HUES48 (cell line): ENCODE data around the gene DACH2.

ENCODE experiments used
- H3K27ac ChIP-seq: one replicate; pipeline ENCODE4 v1.7.0; 2013; ENCODE audit warnings: low read depth, low read length, inconsistent platforms
- H3K27me3 ChIP-seq: 2 replicates; pipeline ENCODE4 v1.6.1; 2013; ENCODE audit warnings: mild to moderate bottlenecking, low read length; ENCODE audit not compliant: control insufficient read depth, insufficient read depth
- H3K36me3 ChIP-seq: 2 replicates; pipeline ENCODE4 v1.6.1; 2013; ENCODE audit warnings: low read length; ENCODE audit not compliant: control insufficient read depth, insufficient read depth
- H3K4me1 ChIP-seq: 2 replicates; pipeline ENCODE4 v1.6.1; 2013; ENCODE audit warnings: mild to moderate bottlenecking, low read length; ENCODE audit not compliant: control insufficient read depth, insufficient read depth
- H3K4me3 ChIP-seq: 2 replicates; pipeline ENCODE4 v1.5.1; 2013; ENCODE audit warnings: mild to moderate bottlenecking, low read depth, low read length
- H3K9ac ChIP-seq: 2 replicates; pipeline ENCODE4 v1.6.1; 2013; ENCODE audit warnings: mild to moderate bottlenecking, low read depth, low read length, moderate library complexity
- H3K9me3 ChIP-seq: 2 replicates; pipeline ENCODE4 v1.6.1; 2013; ENCODE audit warnings: low read length; ENCODE audit not compliant: control insufficient read depth, insufficient read depth

DACH2 gene

DNA sequence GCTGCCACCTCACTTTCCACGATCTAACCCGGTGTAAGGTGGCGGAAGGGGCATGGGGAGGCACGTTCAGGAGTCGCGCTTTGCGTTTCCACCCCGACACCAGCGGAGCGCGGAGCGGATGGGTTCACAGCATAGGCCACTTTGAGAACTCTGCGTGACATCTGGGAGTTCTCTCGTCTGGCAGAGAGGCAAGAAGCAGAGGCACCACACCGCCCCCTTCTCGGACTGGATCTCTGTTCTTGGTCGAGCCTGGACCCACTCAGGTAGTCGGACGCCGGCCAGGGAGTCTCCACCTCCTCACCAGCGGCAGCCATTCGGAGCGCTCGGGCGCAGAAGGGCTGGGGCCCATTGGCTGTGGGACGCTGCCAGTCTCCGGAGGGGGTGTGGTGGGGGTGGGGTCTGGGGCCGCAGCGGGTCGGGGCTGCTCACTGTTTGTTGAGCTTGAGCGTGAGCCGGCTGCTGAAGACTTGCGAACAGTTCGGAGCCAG lies at the start of gene DACH2:
TSS of gene DACH2 (plus strand) at position 428 of the 488 bp plus-strand sequence.
- H3K36me3 ChIP-seq, result no peaks in the 10 kb centered on the region
- H3K27ac ChIP-seq, result no peak within 1 kb of the TSS
- peaks cover 16% of the 10 kb centered on the region for H3K4me1 ChIP-seq
- H3K9ac ChIP-seq, result no peak within 1 kb of the TSS
- peak within 1 kb of the TSS; percentile 70 for H3K4me3 ChIP-seq
- 0 out of 2 replicates have a peak, but pooled peaks cover 4% of the 10 kb centered on the region for H3K9me3 ChIP-seq
- peaks cover 49% of the 10 kb centered on the region for H3K27me3 ChIP-seq

GRCh38 chrX:86102341-86102740 lies 45.9 kb upstream of the DACH2 start:
- Histone ChIP-seq H3K9ac (no peak overlapping the region), H3K27ac (no peak overlapping the region), H3K27me3 (no peaks in the 10 kb centered on the region), H3K9me3 (no peaks in the 10 kb centered on the region), H3K4me3 (no peak overlapping the region), H3K36me3 (no peaks in the 10 kb centered on the region), H3K4me1 (no peaks in the 10 kb centered on the region)

- H3K9ac ChIP-seq, result no peak overlapping the region
- no peak overlapping the region for H3K27ac ChIP-seq
- H3K4me1 ChIP-seq, result no peaks in the 10 kb centered on the region
- no peaks in the 10 kb centered on the region for H3K9me3 ChIP-seq
- H3K4me3 ChIP-seq, result no peak overlapping the region
- no peaks in the 10 kb centered on the region for H3K36me3 ChIP-seq
- no peaks in the 10 kb centered on the region for H3K27me3 ChIP-seq
Measured at GRCh38 chrX:86103061-86103460, 45.2 kb upstream of the DACH2 start.

- H3K4me1 ChIP-seq, result no peaks in the 10 kb centered on the region
- H3K9ac ChIP-seq, result no peak overlapping the region
Measured at GRCh38 chrX:86104526-86104925, 43.7 kb upstream of the DACH2 start.

GRCh38 chrX:86121916-86122315 lies 26.3 kb upstream of the DACH2 start:
- Histone ChIP-seq H3K4me3 (no peak overlapping the region), H3K9me3 (peaks cover 18% of the 10 kb centered on the region), H3K36me3 (no peaks in the 10 kb centered on the region), H3K9ac (no peak overlapping the region), H3K27ac (no peak overlapping the region), H3K27me3 (no peaks in the 10 kb centered on the region), H3K4me1 (no peaks in the 10 kb centered on the region)

More at GRCh38 chrX:86104526-86104925, 43.7 kb upstream of the DACH2 start:
- H3K36me3 ChIP-seq, result no peaks in the 10 kb centered on the region
- no peak overlapping the region for H3K4me3 ChIP-seq
- no peaks in the 10 kb centered on the region for H3K27me3 ChIP-seq
- H3K9me3 ChIP-seq, result no peaks in the 10 kb centered on the region
- H3K27ac ChIP-seq, result no peak overlapping the region

GRCh38 chrX:86133761-86134160 lies 14.5 kb upstream of the DACH2 start:
- Histone ChIP-seq H3K4me1 (no peaks in the 10 kb centered on the region), H3K27me3 (no peaks in the 10 kb centered on the region), H3K27ac (no peak overlapping the region), H3K36me3 (no peaks in the 10 kb centered on the region), H3K9me3 (no peaks in the 10 kb centered on the region), H3K4me3 (no peak overlapping the region), H3K9ac (no peak overlapping the region)

- no peak overlapping the region for H3K4me3 ChIP-seq
- H3K4me1 ChIP-seq, result no peaks in the 10 kb centered on the region
- no peak overlapping the region for H3K27ac ChIP-seq
- no peaks in the 10 kb centered on the region for H3K9me3 ChIP-seq
- H3K36me3 ChIP-seq, result no peaks in the 10 kb centered on the region
- no peaks in the 10 kb centered on the region for H3K27me3 ChIP-seq
- H3K9ac ChIP-seq, result no peak overlapping the region
Measured at GRCh38 chrX:86137071-86137470, 11.2 kb upstream of the DACH2 start.

DNA sequence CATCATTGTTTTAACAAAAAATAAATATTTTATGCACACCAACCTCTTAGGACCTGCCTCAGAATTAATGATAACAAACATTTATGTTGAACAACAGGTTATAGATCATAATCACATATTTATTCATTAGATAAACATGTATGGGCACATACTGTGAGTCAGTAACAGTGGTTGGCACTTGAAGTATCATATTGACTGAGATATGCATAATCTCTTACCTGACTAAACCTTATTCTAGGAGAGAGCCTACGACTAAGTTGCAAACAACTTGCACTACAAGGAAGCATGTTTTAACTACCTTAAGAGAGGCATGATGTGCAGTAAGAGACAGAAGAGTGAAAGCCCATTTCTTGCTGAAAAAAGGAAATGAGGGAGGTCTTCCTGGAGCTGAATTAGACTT lies 6.5 kb upstream of the DACH2 start:
- Histone ChIP-seq H3K4me1 (peaks cover 7% of the 10 kb centered on the region; the same call in 1 of the 2 replicates), H3K36me3 (no peaks in the 10 kb centered on the region), H3K27me3 (peaks cover 8% of the 10 kb centered on the region), H3K4me3 (no peak overlapping the region), H3K9me3 (no peaks in the 10 kb centered on the region), H3K27ac (no peak overlapping the region), H3K9ac (no peak overlapping the region)

GRCh38 chrX:86146102-86146501 lies 2.1 kb upstream of the DACH2 start:
- Histone ChIP-seq H3K9ac (no peak overlapping the region), H3K4me3 (no peak overlapping the region), H3K9me3 (0 out of 2 replicates have a peak, but pooled peaks cover 4% of the 10 kb centered on the region), H3K27me3 (peaks cover 47% of the 10 kb centered on the region), H3K4me1 (peaks cover 16% of the 10 kb centered on the region), H3K27ac (no peak overlapping the region), H3K36me3 (no peaks in the 10 kb centered on the region)

- Histone ChIP-seq H3K27me3 (peaks cover 49% of the 10 kb centered on the region), H3K27ac (no peak overlapping the region), H3K9ac (no peak overlapping the region), H3K4me1 (peaks cover 16% of the 10 kb centered on the region), H3K36me3 (no peaks in the 10 kb centered on the region), H3K9me3 (0 out of 2 replicates have a peak, but pooled peaks cover 4% of the 10 kb centered on the region), H3K4me3 (peak overlapping the region; percentile 70)
Measured at GRCh38 chrX:86148594-86148993, 343 bp downstream of the DACH2 start.

DNA sequence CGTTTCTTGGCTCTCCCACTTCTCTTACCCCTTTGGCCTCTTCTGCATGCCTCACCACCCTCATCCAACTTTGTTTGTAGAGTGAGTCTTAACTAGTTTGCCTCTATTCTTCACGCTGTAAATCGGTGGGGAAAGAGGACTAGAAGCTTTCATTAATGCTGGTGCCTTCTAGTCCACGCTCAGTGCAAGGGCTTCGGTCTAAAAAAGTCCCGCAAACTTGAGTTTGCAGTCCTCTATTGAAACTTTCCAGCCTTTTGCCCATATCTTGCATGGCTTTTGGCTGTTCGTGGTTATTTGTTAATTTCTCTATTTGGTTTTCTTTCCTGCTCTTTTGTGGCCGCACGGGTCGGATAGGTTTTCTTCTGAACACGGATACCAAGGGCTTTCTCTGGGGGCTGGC lies 868 bp downstream of the DACH2 start:
- no peak overlapping the region for H3K9ac ChIP-seq
- 0 out of 2 replicates have a peak, but pooled peaks cover 4% of the 10 kb centered on the region for H3K9me3 ChIP-seq
- H3K4me3 ChIP-seq, result peak overlapping the region; percentile 70

More for the DNA sequence above, 868 bp downstream of the DACH2 start:
- no peak overlapping the region for H3K27ac ChIP-seq
- H3K27me3 ChIP-seq, result peaks cover 49% of the 10 kb centered on the region
- H3K36me3 ChIP-seq, result no peaks in the 10 kb centered on the region
- peaks cover 13% of the 10 kb centered on the region for H3K4me1 ChIP-seq
